Body of pancreas (tissue), 4 donors: Measurements from ENCODE around the gene YIF1B.
"Not testable (repeated sequence)": the region's sequence is repeated elsewhere in the genome, so short reads cannot be mapped to it uniquely, and the experiment has no call there.

ENCODE experiments used
- POLR2A ChIP-seq, 3 donors: fragments of 450-650 bp; IDR thresholded peaks; one replicate each; pipeline ENCODE4 v1.6.1; 2016; ENCODE audit warnings: antibody characterized with exemption in 3 of 3, mild to moderate bottlenecking in 2 of 3
- TF ChIP-seq, protein P1 (sequence below), 7 experiments: fragments of 450-650 bp in 4 of 7; fragments of 200-600 bp in 3 of 7; sonication (generic) in 3 of 7; IDR thresholded peaks; one replicate each; pipeline ENCODE4 v1.5.1; 2016 to 2019; ENCODE audit warnings: antibody characterized with exemption in 7 of 7

DNA sequence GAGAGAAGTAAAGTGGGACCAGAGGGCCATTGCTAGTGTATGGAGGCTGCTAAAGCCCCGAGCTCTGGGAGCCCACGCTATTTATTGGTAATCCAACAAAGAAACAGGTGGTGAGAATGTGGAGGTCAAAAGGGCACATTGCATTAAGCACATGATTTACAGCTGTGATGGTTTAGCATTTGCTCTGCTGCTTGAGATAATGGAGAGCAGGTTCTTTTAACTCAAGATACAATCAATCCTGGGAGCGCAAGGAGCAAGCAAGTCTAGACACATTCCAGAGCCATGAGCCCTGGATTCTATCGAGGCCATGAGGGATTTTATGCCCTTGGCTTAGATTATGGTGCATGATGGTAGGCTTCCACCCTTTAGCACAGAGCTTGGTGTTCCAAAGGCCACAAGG lies 23.3 kb upstream of the YIF1B start:
- TF ChIP-seq, protein P1, sequence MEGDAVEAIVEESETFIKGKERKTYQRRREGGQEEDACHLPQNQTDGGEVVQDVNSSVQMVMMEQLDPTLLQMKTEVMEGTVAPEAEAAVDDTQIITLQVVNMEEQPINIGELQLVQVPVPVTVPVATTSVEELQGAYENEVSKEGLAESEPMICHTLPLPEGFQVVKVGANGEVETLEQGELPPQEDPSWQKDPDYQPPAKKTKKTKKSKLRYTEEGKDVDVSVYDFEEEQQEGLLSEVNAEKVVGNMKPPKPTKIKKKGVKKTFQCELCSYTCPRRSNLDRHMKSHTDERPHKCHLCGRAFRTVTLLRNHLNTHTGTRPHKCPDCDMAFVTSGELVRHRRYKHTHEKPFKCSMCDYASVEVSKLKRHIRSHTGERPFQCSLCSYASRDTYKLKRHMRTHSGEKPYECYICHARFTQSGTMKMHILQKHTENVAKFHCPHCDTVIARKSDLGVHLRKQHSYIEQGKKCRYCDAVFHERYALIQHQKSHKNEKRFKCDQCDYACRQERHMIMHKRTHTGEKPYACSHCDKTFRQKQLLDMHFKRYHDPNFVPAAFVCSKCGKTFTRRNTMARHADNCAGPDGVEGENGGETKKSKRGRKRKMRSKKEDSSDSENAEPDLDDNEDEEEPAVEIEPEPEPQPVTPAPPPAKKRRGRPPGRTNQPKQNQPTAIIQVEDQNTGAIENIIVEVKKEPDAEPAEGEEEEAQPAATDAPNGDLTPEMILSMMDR (IDR thresholded peaks at IDR 0.05), result not testable (repeated sequence)
- not testable (repeated sequence) for TF ChIP-seq POLR2A (IDR thresholded peaks at IDR 0.05)
